ENCODE results near the gene NCAM2.

NCAM2 gene

DNA sequence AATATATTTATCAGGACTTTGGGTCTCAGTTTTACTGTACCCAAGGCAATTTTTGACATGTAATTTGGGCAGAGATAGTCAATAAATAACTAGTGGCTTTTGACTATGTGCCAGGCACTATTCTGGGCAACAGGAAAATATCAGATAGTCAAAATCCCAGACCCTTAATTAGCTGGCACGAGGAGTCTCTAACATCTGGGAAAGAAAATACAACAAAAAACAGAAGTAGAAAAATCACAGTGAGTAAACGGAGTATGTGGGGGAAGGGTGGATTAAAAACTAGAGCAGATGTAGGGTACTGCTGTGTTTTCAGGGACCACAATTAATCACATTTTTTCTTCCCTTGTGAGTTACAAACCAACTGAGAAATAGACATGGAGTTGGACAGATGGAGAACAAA lies 217.8 kb downstream of the NCAM2 start:
- DNase-seq (ENCODE audit: low read depth), result no peak

DNA sequence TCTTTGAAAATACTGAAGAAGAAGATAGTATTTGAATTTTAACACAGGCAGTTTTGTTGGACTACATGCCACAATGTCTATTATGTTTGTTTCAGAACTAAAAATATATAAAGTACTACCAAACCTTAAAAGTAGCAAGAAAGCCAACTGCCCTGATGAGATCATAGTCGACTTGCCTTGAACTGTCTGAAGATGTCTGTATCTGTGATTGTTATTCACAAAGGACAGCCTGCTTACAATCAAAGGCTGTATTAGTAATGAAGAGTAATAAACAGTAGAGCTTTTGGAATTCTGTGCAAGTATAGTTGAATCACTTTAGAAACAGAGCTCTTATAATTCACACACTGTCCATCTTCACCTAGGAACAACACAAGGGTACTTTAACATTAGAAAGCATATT lies 228.3 kb downstream of the NCAM2 start:
- DNase-seq (ENCODE audit: low read depth), result no peak

DNA sequence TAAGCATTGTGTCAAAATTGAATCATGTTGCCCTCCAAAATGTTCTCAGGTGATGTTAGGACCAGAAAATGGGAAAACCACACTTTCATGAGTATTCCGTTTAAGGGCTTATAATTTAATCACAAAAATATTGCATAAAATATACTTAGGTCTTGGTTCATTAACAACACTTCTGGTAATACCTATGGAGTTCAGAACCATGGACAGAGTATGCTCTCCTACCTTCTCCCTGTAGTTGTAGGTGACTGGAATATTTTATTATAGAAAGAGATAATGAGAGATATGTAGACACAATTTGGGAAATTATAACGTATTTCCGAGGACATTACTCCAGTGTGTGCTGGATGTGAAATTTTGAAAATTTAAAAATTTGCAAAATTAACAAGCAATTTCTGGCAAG lies 232.5 kb downstream of the NCAM2 start:
- no peak for DNase-seq (ENCODE audit: low read depth)

DNA sequence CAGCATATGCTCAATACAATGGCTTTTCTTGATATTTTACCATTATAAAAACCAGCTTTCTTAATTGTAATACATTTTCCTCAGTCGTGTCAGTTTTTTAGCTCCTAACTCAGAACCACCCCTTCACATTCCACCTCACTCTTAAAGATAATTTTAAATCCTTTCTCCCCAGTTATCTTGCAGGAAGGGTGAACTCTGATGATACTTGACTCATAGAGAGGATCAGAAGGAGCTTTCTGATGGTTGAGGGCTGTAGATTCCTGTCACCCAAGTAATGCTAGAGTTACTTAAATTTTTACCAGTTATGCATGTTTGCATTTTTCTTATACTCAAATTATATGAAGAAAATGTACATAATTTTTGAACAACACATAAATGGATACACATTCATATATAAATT lies 233.7 kb downstream of the NCAM2 start:
- DNase-seq (ENCODE audit: low read depth), result no peak

DNA sequence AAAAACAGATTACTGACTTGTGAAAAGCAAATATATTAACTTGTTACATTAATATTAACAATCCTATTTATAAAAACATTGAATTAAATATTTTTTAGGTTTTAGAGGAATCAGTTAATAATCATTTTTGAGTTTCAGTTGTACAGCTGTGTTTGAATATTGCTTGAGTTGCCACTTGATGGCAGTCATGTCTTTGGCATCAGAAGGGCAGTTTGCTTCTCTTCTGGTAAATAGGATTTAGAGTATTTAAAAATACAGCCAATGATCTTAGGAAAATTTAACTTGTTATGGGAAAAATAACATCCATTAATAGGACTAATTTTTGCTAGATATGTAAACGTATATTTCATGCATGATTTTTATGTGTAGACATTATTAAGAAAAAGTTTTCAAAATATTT lies 234.1 kb downstream of the NCAM2 start:
- no peak for DNase-seq (ENCODE audit: low read depth)

DNA sequence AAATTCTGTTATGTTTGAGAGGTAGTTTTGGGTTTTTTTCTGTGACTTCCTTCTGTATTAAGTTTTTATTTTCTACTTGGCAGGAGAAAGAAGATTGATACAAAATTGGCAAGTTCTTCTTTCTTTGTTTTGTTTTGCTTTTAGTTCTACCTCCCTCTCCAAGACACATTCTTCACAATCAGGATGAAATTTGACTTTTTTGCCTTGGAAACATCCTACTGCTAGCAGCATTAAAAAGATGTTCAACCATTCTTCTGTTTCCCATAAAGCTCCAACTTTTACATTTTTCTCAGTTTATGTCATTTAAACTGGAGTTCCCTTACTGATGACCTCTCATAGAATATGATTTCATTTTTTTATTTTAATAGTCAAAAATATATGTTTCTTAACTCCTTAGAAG lies 234.8 kb downstream of the NCAM2 start:
- DNase-seq (ENCODE audit: low read depth), result no peak

DNA sequence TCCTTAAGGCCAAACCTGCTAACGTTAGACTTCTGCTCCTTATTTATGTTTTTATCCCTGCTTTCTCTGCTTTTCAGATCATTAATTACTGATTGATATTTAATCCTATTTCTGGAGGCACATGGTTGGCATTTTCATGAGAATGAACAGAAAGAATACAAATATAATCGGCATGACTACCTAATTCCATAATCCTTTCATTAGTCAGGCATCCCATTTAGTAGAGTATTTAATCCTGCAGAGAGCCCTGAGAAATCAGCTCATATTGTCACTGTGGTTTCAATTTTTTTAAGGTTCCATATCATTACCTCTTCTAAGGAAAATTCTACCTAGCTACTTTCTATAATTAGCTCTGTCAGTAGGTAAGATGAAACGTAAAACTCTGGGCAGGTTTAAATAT lies 238.8 kb downstream of the NCAM2 start:
- DNase-seq (ENCODE audit: low read depth), result no peak

DNA sequence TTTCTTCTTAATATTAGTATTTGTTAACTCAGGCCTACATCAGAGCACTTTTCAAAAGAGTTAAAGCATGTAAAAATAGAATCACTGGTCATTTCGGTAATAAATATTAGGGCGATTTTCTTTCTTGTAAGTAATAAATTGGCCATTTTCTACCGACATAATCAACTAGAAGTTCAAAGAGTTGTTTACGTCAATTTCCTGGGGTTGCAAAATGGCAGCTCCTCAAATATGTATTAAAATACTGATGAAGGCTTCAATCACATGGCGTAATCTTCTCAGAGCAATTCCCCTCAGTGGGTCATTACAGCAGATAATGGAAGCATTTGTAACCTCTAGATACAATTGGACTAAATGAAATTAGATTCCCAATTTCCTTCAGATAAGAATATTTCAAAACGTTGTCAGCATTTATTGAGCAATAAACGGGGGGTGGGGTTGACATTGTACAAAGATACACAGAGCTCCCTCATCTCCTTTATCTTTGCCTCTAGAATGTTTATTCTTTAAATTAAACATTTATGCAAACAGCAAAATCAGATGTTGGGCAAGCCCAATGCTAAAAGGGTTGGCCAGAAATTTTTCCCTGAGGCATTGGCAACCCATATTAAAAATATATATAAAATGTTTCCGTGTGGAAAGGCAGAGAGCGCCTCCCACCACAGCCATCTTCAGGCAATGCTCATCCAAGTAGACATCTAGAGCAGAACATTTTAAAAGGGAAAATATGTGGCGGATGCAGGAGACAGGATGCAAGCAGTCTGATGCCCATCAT lies 240.6 kb downstream of the NCAM2 start:
- no peak for DNase-seq (ENCODE audit: low read depth)

DNA sequence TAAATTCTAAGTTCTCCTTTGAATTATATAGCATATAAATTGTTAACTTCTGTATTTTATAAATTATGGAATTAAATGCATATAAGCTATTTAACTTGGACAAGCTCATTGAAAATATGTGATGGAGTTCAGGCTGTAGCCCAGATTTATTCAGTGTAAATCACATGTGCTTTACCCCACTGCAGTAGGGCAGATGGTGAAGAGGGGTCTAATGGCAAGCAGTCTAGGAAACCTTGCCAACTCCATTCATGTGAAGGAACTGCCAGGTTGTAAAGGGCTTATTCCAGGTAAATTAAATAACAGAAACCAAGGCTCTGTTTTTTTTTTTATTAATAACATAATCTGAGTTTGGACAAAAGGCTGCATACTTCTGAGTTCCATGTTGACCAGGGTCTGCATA lies 243.2 kb downstream of the NCAM2 start:
- DNase-seq (ENCODE audit: low read depth), result no peak

DNA sequence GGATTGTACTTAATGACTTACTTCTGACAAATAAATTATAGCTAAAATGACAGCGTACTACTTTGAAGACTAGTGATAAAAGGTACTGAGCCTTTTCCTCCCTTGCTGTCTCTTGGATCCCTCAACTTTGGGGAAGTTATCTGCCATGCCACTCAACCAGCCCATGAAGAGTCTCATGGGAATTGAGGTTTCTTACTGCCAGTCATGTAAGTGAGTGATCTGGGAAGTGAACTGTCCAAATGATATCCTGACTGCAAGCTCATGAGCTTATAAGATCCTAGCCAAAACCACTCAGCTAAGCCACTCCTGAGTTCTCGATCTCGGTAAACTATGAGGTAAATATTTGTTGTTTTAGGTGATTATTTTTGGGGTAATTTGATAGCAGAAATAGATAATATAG lies 247.8 kb downstream of the NCAM2 start:
- DNase-seq (ENCODE audit: low read depth), result no peak

DNA sequence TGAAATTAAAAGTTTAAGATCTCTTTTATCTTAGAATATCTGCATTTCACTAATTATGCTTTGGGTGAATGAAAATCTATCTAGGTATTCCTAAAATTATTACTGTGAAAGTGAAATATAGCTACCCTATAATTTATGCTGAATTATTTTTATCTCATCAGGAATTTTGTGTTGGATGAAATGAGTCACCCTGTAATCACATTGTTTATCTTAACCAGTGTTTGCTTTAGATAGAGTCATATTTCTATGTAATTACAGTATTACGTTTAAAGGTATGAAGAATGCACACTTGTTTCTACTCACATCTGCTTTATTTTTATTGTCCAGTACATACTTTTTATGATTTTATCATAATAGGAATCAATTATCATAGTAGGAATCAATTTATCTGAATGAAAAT lies 249.2 kb downstream of the NCAM2 start:
- DNase-seq (ENCODE audit: low read depth), result no peak

DNA sequence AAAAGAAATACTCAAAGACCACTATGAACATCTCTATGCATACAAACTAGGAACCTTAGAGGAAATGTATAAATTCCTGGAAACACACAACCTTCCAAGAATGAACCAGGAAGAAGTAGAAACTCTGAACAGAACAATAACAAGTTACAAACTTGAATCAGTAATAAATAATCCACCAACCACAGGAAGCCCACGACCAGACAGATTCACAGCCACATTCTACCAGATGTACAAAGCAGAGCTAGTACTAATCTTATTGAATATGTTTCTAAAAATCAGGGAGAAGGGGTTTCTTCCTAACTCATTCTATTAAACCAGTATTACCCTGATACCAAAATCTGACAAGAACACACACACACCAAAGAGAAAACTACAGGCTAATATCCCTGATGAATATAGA lies 263.8 kb downstream of the NCAM2 start:
- no peak for DNase-seq (ENCODE audit: low read depth)

DNA sequence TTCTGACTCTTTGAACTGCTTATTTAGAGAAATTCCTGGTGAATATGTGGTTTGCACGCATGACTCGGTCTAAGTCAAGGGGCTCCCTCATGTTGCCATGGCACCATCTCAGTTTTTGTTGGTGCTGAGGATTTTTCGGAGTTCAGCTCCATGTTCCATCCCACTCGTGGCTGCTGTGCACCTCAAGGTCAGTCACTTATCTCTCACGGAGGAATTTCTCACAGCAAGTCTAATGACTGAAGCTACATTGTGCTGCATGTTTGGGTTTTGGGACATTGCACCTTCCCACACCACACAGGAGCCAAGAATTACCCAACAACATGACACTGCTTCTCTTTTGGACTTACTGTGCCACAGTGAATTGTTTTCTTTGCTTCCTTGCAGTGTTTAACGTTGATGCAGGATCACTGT lies 269.9 kb downstream of the NCAM2 start:
- no peak for DNase-seq (ENCODE audit: low read depth)

DNA sequence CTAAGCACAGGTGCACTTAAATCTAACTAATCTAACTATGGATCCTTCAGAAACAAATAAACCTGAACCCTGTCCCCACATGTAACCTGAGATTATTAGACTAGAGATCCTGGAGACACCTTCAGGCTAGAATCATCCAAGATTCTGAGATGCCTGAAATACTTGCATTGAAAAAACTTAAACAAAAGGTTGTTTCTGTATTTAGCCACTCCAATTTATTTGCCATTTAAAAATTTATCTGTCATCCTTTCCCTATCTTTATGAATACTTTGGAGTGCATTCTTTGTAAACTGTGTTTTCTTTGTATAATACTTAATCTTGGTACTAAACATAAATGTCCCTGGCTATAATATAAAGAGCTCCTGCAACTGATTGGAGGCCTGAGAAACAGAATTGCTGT lies 270.7 kb downstream of the NCAM2 start:
- DNase-seq (ENCODE audit: low read depth), result no peak

DNA sequence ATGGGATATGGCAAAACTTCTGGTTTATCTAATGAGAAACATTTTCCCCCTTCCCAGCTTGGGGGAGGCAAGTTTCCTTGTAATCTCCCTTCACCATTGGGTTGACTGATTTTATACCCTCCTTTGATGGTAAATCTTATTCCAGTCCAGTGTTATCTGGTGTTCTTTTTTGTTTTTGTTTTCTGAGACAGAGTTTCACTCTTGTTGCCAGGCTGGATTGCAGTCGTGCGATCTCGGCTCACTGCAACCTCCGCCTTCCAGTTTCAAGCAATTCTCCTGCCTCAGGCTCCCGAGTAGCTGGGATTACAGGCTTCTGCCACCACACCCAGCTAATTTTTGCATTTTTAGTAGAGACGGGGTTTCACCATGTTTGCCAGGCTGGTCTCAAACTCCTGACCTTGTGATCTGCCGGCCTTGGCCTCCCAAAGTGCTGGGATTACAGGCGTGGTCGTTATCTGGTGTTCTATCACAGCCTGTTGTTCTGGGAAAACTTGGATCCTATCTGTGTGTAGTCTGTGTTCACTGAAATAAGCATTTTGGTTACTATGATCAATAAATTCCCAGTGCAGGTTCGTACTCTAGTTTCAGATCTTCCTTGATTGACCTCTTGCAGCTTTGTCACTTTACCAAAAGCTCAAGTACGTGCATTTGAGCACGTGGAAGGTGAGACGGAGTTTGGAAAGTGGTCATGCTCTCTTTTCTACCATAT lies 281.1 kb downstream of the NCAM2 start:
- DNase-seq (ENCODE audit: low read depth), result no peak

DNA sequence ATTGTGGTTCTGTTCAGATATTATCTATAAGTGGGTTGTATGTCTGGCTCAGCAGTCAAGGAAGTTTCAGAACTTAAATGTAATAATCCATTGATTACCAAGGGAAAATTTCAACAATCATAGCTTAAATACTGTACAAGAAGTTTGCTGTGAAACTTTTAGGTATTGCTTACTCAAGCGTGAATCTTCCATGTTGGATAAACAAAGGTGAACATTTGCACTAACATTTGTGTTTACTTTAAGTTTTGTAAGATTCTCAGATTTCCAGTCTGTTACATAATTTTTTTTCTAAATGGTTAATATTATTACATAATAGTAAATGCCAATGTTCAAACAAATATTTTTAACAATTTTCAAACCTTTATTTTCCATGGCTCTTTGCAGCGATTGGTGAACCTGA lies 285.6 kb downstream of the NCAM2 start:
- no peak for DNase-seq (ENCODE audit: low read depth)

DNA sequence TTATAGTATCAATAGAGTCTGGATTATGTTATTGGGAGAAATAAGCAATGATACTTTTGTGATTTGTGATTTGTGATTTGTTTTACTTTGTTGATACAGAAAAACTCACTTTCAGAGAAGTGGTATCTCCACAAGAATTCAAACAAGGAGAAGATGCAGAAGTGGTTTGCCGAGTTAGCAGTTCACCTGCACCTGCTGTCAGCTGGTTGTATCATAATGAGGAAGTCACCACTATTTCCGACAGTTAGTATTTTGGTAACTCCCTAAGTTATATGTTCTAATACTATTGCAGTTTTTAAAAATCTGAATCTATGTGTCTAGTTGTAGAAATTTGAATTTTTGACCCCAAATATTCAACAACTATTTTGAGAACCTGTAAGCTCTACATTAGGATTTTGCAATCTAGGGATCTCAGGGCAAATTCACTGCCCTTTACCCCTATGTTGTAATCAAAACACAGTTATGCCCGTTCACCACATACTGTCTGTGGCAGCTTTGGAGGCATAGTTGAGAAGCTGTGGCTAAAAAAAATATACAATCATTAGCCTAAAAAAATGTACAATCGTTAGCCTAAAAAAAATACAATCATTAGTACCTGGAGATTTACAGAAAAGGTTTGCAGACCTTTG lies 288.1 kb downstream of the NCAM2 start:
- DNase-seq (ENCODE audit: low read depth), result no peak

DNA sequence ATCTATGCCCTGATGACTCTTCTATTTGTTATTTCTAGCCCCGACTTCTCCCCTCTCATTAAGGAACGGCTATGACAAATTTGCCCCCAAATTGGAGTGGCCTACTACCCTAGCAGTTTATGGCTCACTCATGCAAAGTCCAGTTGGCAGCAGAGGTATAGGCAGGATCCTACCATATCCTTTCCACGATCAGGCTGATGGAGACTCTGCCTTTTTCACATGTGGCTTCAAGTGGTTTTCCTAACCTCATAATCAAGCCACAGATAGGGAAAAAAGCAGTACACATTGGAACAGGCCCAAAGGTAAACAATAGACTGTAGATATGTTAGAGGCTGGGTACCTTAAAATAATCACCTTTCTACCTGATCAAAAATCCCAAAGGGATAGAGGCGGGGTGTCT lies 292.5 kb downstream of the NCAM2 start:
- no peak for DNase-seq (ENCODE audit: low read depth)

DNA sequence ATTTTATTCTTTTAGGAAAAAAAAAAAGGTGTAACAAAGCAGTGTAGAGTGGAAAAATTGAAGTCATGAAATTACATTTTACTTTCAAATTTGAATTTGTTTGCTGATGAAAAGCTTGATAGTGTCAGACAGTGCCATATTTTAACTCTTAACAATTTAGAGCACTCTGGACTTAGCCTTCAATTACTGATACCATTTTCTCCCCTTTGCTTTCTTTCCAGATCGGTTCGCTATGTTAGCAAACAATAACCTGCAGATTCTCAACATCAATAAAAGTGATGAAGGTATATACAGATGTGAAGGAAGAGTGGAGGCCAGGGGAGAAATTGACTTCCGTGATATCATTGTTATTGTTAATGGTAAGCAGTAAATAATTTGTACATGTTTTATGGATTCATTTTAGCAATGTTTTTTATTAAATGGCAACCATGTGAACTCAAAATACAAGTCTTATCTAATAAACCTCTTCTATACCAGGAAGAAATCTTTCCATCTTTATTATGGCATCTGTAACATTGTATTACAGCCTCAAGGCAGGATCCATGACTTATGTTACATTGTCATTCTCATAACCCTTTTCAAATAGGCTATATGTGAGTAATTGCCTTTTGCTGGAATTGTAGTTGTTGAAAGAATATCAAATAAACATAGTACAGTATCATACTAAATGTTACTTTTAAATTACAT lies 293.8 kb downstream of the NCAM2 start:
- DNase-seq (ENCODE audit: low read depth), result no peak

DNA sequence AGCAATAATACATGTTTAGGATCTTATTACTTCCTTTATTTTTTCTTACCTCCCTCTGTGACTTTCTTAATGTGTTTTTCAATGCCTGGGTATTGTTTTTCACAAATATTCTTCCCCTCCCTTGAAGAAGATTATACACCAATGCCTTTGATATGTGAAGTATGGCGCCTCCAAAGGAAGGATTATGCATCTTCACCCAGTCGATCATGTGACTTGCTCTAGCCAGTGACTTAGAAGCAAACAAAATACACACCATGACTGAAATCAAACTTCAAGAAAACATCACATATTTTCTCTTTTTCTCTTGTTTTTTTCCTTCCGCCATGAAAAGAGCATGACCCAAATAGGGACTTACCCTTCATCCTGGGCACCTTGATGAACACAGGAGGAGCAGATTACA lies 297.1 kb downstream of the NCAM2 start:
- no peak for DNase-seq (ENCODE audit: low read depth)

DNA sequence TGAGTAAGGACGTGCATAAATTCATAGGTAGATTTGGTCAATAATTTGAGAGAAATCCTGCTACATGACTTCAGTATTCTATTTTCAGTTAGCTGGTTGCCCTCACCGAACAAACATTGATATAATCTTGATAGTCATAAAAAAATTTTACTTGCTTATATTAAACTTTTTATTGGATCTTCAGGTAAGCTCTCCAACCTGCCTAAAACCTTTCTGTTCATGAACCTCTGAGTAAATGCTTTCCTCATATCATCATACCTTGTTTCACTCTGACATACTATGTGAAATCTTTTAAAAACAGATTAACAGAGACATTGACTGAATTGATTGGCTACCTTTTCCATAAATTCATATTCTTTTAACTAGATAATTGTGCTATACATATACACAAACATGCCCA lies 299.0 kb downstream of the NCAM2 start:
- no peak for DNase-seq (ENCODE audit: low read depth)

DNA sequence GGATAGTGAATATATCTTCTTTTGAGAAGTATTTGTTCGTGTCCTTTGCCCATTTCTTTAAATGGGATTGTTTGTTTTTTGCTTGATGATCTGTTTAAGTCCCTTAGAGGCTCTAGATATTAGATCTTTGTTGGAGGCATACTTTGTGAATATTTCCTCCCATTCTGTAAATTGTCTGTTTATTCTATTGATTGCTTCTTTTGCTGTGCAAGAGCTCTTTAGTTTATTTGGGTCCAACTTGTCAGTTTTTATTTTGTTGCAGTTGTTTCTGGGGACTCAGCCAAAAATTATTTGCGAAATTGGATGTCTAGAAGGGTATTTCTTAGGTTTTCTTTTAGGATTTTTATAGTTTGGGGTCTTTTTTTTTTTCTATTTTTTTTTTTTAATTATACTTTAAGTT lies 302.8 kb downstream of the NCAM2 start:
- DNase-seq (ENCODE audit: low read depth), result no peak

DNA sequence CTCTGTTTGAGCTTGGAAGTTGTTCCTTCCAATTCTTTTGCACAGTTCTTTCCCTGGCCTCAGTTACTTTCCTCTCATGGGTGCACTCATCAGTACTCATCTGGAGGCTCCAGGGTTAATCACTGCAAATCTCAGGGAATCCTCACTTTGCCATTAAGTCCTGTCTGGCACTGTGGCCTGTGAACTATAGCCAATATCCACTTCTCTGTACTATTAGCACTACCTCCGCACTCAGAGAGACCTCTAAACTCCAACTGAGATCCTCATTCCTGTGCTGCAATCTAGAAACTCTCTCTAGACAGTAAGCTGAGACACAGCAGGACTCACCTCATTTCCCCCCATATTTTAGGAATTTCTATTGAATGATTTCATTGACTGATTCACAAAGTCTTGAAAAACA lies 311.3 kb downstream of the NCAM2 start:
- DNase-seq (ENCODE audit: low read depth), result no peak
